ENCODE data around the gene LACTB.
"Not testable (repeated sequence)": the region's sequence is repeated elsewhere in the genome, so short reads cannot be mapped to it uniquely, and the experiment has no call there.

LACTB gene

DNA sequence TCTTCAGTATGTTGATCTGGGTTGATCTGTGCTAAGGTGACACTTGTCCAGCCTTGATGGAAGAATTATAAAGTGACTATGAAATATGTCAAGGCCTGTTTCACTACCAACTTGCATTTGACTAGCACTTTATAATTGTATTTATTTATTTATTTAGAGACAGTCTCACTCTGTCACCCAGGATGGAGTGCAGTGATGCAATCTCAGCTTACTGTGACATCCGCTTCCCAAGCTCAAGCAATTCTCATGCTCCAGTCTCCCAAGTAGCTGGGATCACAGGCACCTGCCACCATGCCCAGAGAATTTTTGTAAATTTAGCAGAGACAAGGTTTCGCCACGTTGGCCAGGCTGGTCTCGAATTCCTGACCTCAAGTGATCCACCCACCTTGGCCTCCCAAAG is 25.5 kb upstream of the LACTB start:
- H3K4me3 ChIP-seq (ENCODE audit: low read depth, low read length): no peak overlapping the region
- TF ChIP-seq, protein P1, sequence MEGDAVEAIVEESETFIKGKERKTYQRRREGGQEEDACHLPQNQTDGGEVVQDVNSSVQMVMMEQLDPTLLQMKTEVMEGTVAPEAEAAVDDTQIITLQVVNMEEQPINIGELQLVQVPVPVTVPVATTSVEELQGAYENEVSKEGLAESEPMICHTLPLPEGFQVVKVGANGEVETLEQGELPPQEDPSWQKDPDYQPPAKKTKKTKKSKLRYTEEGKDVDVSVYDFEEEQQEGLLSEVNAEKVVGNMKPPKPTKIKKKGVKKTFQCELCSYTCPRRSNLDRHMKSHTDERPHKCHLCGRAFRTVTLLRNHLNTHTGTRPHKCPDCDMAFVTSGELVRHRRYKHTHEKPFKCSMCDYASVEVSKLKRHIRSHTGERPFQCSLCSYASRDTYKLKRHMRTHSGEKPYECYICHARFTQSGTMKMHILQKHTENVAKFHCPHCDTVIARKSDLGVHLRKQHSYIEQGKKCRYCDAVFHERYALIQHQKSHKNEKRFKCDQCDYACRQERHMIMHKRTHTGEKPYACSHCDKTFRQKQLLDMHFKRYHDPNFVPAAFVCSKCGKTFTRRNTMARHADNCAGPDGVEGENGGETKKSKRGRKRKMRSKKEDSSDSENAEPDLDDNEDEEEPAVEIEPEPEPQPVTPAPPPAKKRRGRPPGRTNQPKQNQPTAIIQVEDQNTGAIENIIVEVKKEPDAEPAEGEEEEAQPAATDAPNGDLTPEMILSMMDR (IDR thresholded peaks at IDR 0.05; ENCODE audit: borderline replicate concordance, insufficient read depth, low read depth, low read length): no peak

DNA sequence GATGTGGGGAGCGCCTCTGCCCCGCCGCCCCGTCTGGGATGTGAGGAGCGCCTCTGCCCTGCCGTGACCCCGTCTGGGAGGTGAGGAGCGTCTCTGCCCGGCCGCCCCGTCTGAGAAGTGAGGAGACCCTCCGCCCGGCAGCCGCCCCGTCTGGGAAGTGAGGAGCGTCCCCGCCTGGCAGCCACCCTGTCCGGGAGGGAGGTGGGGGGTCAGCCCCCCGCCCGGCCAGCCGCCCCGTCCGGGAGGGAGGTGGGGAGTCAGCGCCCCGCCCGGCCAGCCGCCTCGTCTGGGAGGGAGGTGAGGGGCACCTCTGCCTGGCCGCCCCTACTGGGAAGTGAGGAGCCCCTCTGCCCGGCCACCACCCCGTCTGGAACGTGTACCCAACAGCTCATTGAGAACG is 22.8 kb upstream of the LACTB start:
- not testable (repeated sequence) for H3K4me3 ChIP-seq (ENCODE audit: low read depth, low read length)

DNA sequence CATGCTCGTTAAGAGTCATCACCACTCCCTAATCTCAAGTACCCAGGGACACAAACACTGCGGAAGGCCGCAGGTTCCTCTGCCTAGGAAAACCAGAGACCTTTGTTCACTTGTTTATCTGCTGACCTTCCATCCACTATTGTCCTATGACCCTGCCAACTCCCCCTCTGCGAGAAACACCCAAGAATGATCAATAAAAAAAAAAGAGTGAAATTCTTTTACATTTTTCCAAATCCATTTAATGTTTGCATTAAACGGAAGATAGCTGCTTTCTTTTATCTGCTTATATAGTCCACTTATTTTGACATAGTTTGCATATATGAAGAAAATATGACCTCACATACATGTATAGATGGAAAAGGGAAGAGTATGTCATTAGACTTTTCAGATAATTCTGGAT is 22.1 kb upstream of the LACTB start:
- not testable (repeated sequence) for H3K4me3 ChIP-seq (ENCODE audit: low read depth, low read length)

- TF ChIP-seq, protein P1 (IDR thresholded peaks at IDR 0.05; ENCODE audit: borderline replicate concordance, insufficient read depth, low read depth, low read length): no peak
- no peak overlapping the region for H3K4me3 ChIP-seq (ENCODE audit: low read depth, low read length)
Measured at GRCh38 chr15:63103416-63103815, 18.2 kb upstream of the LACTB start.

GRCh38 chr15:63104727-63105126 is 16.9 kb upstream of the LACTB start:
- H3K4me3 ChIP-seq (ENCODE audit: low read depth, low read length): no peak overlapping the region
- TF ChIP-seq, protein P1 (IDR thresholded peaks at IDR 0.05; ENCODE audit: borderline replicate concordance, insufficient read depth, low read depth, low read length): no peak

GRCh38 chr15:63105354-63105753 is 16.3 kb upstream of the LACTB start:
- H3K4me3 ChIP-seq (ENCODE audit: low read depth, low read length): not testable (repeated sequence)

GRCh38 chr15:63107895-63108546 is 13.6 kb upstream of the LACTB start:
- TF ChIP-seq, protein P1 (IDR thresholded peaks at IDR 0.05; ENCODE audit: borderline replicate concordance, insufficient read depth, low read depth, low read length): no peak
- H3K4me3 ChIP-seq (ENCODE audit: low read depth, low read length): no peak overlapping the region

DNA sequence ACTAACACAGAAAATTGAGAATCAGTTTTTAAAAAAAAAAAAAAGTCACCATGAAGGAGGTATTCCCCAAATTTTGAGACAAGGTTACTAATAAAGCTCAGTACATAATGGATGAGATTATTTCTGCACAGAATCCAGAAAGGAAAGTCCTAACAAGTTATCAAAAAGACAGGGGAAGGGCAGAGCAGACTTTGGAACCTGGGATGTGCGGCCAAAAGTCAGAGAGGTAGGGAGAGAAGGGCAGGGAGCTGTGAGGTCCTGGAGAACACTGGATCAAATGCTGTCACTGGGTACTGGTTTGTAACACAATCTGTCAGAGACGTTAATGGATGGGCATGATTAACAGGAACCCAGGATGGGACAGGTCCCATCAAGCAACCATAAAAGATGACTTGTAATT is 12.2 kb upstream of the LACTB start:
- no peak overlapping the region for H3K4me3 ChIP-seq (ENCODE audit: low read depth, low read length)
- TF ChIP-seq, protein P1 (IDR thresholded peaks at IDR 0.05; ENCODE audit: borderline replicate concordance, insufficient read depth, low read depth, low read length): no peak

DNA sequence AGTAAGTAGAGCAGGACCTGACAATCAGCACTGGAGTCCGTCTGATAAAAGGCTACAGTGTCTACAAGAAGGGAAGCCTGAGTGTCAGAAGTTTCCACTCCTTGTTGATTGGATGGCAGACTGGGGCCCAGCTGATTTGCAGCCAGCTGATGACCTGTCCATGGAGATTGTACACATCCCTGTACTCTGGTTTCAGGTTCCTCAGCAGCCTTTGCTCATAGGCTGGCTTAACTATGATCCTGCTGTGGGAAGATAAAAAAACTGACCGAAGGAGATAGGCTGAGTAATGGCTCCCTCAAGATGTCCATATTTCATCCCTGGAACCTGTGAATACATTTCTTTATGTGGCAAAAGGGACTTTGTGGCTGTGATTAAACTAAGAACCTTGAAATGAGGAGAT is 11.7 kb upstream of the LACTB start:
- H3K4me3 ChIP-seq (ENCODE audit: low read depth, low read length): no peak overlapping the region
- TF ChIP-seq, protein P1 (IDR thresholded peaks at IDR 0.05; ENCODE audit: borderline replicate concordance, insufficient read depth, low read depth, low read length): no peak

Data from GM12875 (cell line).